Activated CD8-positive, alpha-beta T cell treated with anti-CD3 and anti-CD28 coated beads for 36 hours (primary cell): ENCODE measurements around the gene PGAP6. TPM values are rescaled to one million over a fixed set of nuclear protein-coding genes. Genes with fewer than 3 reads are reported as not detected.
"Not testable (repeated sequence)": the region's sequence is repeated elsewhere in the genome, so short reads cannot be mapped to it uniquely, and the experiment has no call there.

Experiments used
- ATAC-seq: fragments of 200-7000 bp; cut with Tn5 transposase; one replicate; pipeline ENCODE4 v1.10.0; 2021; ENCODE audit warnings: mild to moderate bottlenecking, moderate library complexity
- CTCF ChIA-PET: fragments of 350-600 bp; sonication (Branson Sonifier 250); formaldehyde crosslinking; loops from one replicate; lab custom pipeline; 2021; ENCODE audit warnings: antibody characterized with exemption; lab: Charles Lee
- POLR2A ChIA-PET: fragments of 350-600 bp; sonication (Branson Sonifier 250); formaldehyde crosslinking; loops from one replicate; lab custom pipeline; 2021; ENCODE audit warnings: antibody characterized with exemption; lab: Charles Lee
- DNase-seq: peaks from one replicate; pipeline ENCODE4 v3.0.0-alpha.2; 2020
- H3K27ac Mint-ChIP-seq: one replicate; pipeline ENCODE4 v1.8.0; 2021; ENCODE audit warnings: mild to moderate bottlenecking, mixed read lengths
- H3K27me3 Mint-ChIP-seq: one replicate; pipeline ENCODE4 v1.8.0; 2021; ENCODE audit warnings: mixed read lengths
- H3K36me3 Mint-ChIP-seq: one replicate; pipeline ENCODE4 v1.8.0; 2021; ENCODE audit warnings: low read depth, mixed read lengths
- H3K4me1 Mint-ChIP-seq: one replicate; pipeline ENCODE4 v1.8.0; 2021; ENCODE audit warnings: low read depth, mixed read lengths
- H3K4me3 Mint-ChIP-seq: one replicate; pipeline ENCODE4 v1.8.0; 2021; ENCODE audit warnings: mild to moderate bottlenecking, moderate library complexity, mixed read lengths
- H3K9me3 Mint-ChIP-seq: one replicate; pipeline ENCODE4 v1.8.0; 2021; ENCODE audit warnings: mixed read lengths
- intact Hi-C: fragments of 100-400 bp; cut with micrococcal nuclease; formaldehyde crosslinking; loops from one replicate; pipeline ENCODE4 v1.10.0; 2022
- total RNA-seq, 2 experiments: library from RNA; stranded (reverse); gene quantifications; one replicate each; pipeline ENCODE4 v1.2.3, GENCODE V29; 2021
- TF ChIP-seq, protein P1 (sequence below): fragments of 200-600 bp; IDR thresholded peaks from one replicate; pipeline ENCODE4 v1.8.0; 2022; ENCODE audit warnings: antibody characterized with exemption, mild to moderate bottlenecking

Gene PGAP6
- total RNA-seq, 2 experiments from 2014 or later: 21.9 to 24.8 TPM

DNA sequence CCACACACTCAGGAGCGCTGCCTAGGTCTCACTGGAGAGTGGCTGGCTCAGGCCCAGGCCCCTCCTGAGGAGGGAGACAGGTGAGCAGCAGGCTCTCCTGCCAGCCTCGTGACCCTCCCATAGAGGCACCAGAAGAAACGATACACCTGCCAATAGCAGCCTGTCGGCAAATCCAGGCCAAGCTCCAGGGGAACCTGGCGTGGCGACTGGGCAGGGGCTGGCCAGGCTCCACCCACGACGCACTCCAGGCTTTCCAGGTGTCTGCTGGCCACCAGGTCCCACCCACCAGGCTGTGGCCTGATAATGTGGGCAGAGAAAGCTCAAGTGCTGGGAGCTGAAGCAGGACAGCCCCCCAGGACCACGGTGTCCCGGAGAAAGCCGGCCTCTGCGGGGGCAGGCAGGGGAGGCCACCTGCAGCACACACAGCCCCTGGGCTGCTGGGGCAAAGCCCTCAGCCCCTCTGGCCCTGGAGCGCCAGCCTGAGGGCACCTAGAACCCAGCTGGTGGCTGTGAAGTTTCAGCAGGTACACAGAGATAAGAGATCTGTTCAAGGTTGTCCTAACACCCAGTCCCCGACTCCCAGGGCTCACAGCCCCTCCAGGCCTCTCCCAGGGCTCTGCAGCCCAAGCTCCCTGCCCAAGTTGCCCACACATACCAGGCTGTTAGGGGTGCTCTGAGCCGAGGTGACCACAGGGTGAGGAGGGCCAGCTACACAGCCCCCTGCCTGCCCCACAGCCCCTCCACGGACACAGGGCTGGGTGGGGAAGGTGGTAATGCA is 2.4 kb downstream of the PGAP6 start:
- Mint-ChIP-seq H3K4me3 (peak overlapping the region; percentile 70), H3K36me3 (no peaks in the 10 kb centered on the region), H3K27me3 (no peaks in the 10 kb centered on the region), H3K9me3 (no peaks in the 10 kb centered on the region), H3K4me1 (peaks cover 28% of the 10 kb centered on the region), H3K27ac (peak overlapping the region; percentile 71)
- DNase-seq: no peak
- ChIA-PET POLR2A (interaction anchor here (0.8 kb wide), 1 partner anchor 16 kb away, joined by 4 read pairs; no protein-coding TSS in a partner anchor), CTCF (no interaction called here)
- TF ChIP-seq, protein P1, sequence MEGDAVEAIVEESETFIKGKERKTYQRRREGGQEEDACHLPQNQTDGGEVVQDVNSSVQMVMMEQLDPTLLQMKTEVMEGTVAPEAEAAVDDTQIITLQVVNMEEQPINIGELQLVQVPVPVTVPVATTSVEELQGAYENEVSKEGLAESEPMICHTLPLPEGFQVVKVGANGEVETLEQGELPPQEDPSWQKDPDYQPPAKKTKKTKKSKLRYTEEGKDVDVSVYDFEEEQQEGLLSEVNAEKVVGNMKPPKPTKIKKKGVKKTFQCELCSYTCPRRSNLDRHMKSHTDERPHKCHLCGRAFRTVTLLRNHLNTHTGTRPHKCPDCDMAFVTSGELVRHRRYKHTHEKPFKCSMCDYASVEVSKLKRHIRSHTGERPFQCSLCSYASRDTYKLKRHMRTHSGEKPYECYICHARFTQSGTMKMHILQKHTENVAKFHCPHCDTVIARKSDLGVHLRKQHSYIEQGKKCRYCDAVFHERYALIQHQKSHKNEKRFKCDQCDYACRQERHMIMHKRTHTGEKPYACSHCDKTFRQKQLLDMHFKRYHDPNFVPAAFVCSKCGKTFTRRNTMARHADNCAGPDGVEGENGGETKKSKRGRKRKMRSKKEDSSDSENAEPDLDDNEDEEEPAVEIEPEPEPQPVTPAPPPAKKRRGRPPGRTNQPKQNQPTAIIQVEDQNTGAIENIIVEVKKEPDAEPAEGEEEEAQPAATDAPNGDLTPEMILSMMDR: no peak
- no peak for ATAC-seq
- intact Hi-C loops: no loop called here

DNA sequence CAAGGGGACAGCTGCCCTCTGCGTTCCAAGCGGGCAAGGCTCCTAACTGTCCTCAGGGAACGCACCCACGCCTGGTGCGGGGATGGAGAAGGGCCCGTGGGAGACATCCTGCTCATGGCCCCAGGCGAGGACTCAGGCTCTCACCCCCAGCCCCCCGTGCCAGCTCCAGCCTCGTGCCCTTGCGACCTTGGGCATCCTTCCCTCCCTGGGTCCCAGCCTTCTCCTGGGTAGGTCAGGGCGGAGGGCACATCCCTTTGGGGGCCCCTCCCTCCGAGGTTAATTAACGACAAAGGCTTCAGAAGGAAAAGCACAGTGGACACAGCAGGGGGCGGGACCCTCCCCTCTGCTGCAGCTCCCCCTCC is 3.0 kb downstream of the PGAP6 start:
- ATAC-seq (no peak), DNase-seq (no peak)
- no peaks in the 10 kb centered on the region for H3K27me3 Mint-ChIP-seq
- H3K4me1 Mint-ChIP-seq: peaks cover 24% of the 10 kb centered on the region
- no peaks in the 10 kb centered on the region for H3K9me3 Mint-ChIP-seq
- CTCF ChIA-PET: no interaction called here
- TF ChIP-seq, protein P1: no peak
- intact Hi-C loops: no loop called here
- POLR2A ChIA-PET: no interaction called here
- no peak overlapping the region for H3K27ac Mint-ChIP-seq
- H3K4me3 Mint-ChIP-seq: no peak overlapping the region
- H3K36me3 Mint-ChIP-seq: no peaks in the 10 kb centered on the region

DNA sequence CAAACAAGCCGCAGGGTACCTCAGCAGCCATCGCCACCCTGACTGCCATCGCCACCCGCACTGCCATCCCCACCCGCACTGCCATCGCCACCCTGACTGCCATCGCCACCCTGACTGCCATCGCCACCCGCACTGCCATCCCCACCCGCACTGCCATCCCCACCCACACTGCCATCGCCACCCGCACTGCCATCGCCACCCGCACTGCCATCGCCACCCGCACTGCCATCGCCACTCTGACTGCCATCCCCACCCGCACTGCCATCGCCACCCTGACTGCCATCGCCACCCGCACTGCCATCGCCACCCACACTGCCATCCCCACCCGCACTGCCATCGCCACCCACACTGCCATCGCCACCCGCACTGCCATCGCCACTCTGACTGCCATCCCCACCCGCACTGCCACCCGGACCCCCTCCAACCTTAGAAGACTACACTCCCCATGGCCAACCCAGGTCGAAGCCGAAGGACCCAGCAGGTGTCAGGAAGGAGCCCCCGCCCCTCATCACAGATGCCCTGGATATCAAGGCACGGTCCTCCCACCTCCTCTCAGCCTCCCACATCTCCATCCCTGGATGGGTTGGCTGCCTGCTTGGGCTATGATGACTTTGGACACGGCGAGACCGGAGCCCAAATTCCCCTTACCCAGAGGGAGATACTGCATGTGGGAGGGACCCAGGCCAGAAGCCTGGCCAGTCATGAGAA is 3.5 kb downstream of the PGAP6 start:
- H3K27me3 Mint-ChIP-seq, DNase-seq, H3K9me3 Mint-ChIP-seq, H3K27ac Mint-ChIP-seq, H3K36me3 Mint-ChIP-seq, intact Hi-C loops, POLR2A ChIA-PET, ATAC-seq, H3K4me3 Mint-ChIP-seq, CTCF ChIA-PET: not testable (repeated sequence)
- H3K4me1 Mint-ChIP-seq: peaks cover 18% of the 10 kb centered on the region

DNA sequence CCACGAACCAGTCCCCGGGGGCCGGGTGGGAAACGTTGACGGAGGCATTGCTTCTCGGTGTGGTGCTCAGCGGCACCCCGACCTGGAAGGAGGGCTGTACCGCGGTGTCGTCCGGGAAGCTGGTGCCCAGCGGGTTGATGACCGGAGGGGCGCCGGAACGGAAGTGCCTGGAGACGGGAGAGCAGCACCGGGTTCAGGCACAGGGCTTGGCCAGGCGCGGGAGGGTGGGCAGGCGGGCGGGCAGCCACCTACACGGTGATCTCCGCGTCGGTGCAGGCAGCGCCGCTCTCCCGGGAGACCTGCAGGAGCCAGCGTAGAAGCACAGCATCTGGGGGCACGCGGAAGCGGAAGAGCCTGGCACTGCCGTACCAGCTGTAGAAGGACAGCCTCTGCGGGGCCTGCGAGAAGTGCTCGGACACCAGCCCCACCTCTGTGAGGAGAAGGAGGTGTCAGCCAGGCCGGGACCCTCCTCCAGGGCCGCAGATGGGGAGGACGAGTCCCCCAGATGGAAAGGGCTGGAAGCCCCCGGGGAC is 4.3 kb downstream of the PGAP6 start:
- Mint-ChIP-seq H3K4me1 (peaks cover 12% of the 10 kb centered on the region), H3K36me3 (no peaks in the 10 kb centered on the region), H3K27ac (no peak overlapping the region), H3K4me3 (no peak overlapping the region), H3K9me3 (no peaks in the 10 kb centered on the region), H3K27me3 (no peaks in the 10 kb centered on the region)
- ChIA-PET CTCF (no interaction called here), POLR2A (no interaction called here)
- TF ChIP-seq, protein P1: no peak
- DNase-seq (no peak), ATAC-seq (no peak)
- intact Hi-C loops: no loop called here

DNA sequence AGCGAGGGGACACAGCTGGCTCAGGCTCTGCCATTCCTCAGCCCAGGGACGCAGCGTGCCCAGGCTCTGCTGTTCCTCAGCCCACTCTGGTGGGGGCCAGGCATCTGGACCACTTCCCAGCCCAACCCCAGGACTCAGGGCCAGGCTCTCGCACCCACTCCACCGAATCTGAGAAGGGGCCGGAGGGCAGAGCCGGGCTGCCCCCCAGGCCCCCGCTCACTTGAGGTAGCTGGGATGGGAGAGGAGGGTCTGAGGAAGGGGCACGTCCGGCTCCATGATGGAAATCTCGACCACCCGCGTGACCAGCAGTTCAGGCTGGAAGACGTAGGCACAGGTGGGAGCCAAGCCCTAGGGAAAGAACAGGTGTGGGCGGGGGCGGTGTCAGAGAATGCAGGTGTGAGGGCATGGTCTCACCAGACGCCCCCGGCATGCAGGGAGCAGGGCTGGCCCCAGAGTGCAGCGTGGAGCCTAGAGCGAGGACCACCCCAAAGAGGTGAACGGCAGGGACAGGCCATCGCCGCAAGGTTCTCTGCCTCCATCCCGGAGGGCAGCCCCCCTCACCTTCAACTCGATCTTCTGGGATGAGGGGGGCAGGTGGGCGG is 4.9 kb downstream of the PGAP6 start:
- POLR2A ChIA-PET: no interaction called here
- CTCF ChIA-PET: no interaction called here
- Mint-ChIP-seq H3K27me3 (no peaks in the 10 kb centered on the region), H3K27ac (no peak overlapping the region), H3K4me3 (no peak overlapping the region), H3K4me1 (peaks cover 10% of the 10 kb centered on the region), H3K9me3 (no peaks in the 10 kb centered on the region), H3K36me3 (no peaks in the 10 kb centered on the region)
- no peak for DNase-seq
- intact Hi-C loops: no loop called here
- TF ChIP-seq, protein P1: no peak
- no peak for ATAC-seq
